ENCODE data around the gene ALG11. TPM values are rescaled to one million over a fixed set of nuclear protein-coding genes. Genes with fewer than 3 reads are reported as not detected.

Gene ALG11
- total RNA-seq: 10 to 100 TPM; 10.5 to 34.4 (median 22.7) TPM

GRCh38 chr13:52011632-52012511, at the start of gene ALG11:
TSS of gene ALG11 (plus strand) at chr13:52012398. CDS start at chr13:52012419, 21 bp downstream.
- peak; percentile 98 to 99 for DNase-seq
- Histone ChIP-seq H3K9me3 (no peaks in the 10 kb centered on the region), H3K4me1 (peaks cover 16 to 25% (median 22%) of the 10 kb centered on the region in 4 donors), H3K27ac (peak within 1 kb of the TSS; percentile 48 to 84 (median 70)), H3K36me3 (peaks cover 0 to 4% (median 0%) of the 10 kb centered on the region in 4 donors), H3K4me3 (peak within 1 kb of the TSS; percentile 71 to 97 (median 78)), H3K27me3 (no peaks in the 10 kb centered on the region)
- 0 to 2% methylated on average over 9 to 60 of the region's 82 CpGs for WGBS, 2 donors
- ATAC-seq (ENCODE audit: low FRiP score in 2 of 2): peak; percentile 100
- peak; percentile 46 to 59 for TF ChIP-seq POLR2AphosphoS5 (IDR thresholded peaks at IDR 0.05)
- no peak for TF ChIP-seq CTCF (IDR thresholded peaks at IDR 0.05)
- no peak for TF ChIP-seq EP300 (IDR thresholded peaks at IDR 0.05)
- peak in 1 of 4 donors; percentile 68 for TF ChIP-seq POLR2A (IDR thresholded peaks at IDR 0.05)

- no peak for ATAC-seq (ENCODE audit: low FRiP score in 2 of 2)
- H3K27me3 ChIP-seq: no peaks in the 10 kb centered on the region
- no peak for TF ChIP-seq EP300 (IDR thresholded peaks at IDR 0.05)
- no peak for TF ChIP-seq POLR2AphosphoS5 (IDR thresholded peaks at IDR 0.05)
- TF ChIP-seq CTCF (IDR thresholded peaks at IDR 0.05): no peak
- TF ChIP-seq POLR2A (IDR thresholded peaks at IDR 0.05): no peak
- no peak for DNase-seq
- H3K27ac ChIP-seq: peak overlapping the region in 1 of 4 donors; percentile 49
- peaks cover 0 to 9% (median 3%) of the 10 kb centered on the region in 4 donors for H3K4me1 ChIP-seq
- no peaks in the 10 kb centered on the region for H3K9me3 ChIP-seq
- H3K4me3 ChIP-seq: no peak overlapping the region
- H3K36me3 ChIP-seq: no peaks in the 10 kb centered on the region
- WGBS, 2 donors: 93% methylated on average over 10 of the region's 10 CpGs
Observed at GRCh38 chr13:51966186-51966585, 46.0 kb upstream of the ALG11 start.

GRCh38 chr13:51967482-51968446, 44.4 kb upstream of the ALG11 start:
- Histone ChIP-seq H3K27me3 (no peaks in the 10 kb centered on the region), H3K9me3 (no peaks in the 10 kb centered on the region), H3K27ac (peak overlapping the region in 3 of 4 donors; percentile 50 to 75 (median 52)), H3K4me1 (peaks cover 0 to 9% (median 3%) of the 10 kb centered on the region in 4 donors), H3K4me3 (no peak overlapping the region), H3K36me3 (no peaks in the 10 kb centered on the region)
- WGBS, 2 donors: 56 to 76% methylated on average over 8 of the region's 8 CpGs
- no peak for TF ChIP-seq EP300 (IDR thresholded peaks at IDR 0.05)
- TF ChIP-seq CTCF (IDR thresholded peaks at IDR 0.05): no peak
- no peak for TF ChIP-seq POLR2A (IDR thresholded peaks at IDR 0.05)
- TF ChIP-seq POLR2AphosphoS5 (IDR thresholded peaks at IDR 0.05): no peak
- ATAC-seq (ENCODE audit: low FRiP score in 2 of 2) (no peak), DNase-seq (no peak)

- H3K27me3 ChIP-seq: no peaks in the 10 kb centered on the region
- no peaks in the 10 kb centered on the region for H3K36me3 ChIP-seq
- TF ChIP-seq EP300 (IDR thresholded peaks at IDR 0.05) (no peak), POLR2AphosphoS5 (IDR thresholded peaks at IDR 0.05) (no peak), POLR2A (IDR thresholded peaks at IDR 0.05) (no peak)
- H3K4me1 ChIP-seq: peaks cover 0 to 9% (median 3%) of the 10 kb centered on the region in 4 donors
- H3K9me3 ChIP-seq: no peaks in the 10 kb centered on the region
- ATAC-seq (ENCODE audit: low FRiP score in 2 of 2) (no peak), DNase-seq (no peak)
- no peak overlapping the region for H3K27ac ChIP-seq
- no peak overlapping the region for H3K4me3 ChIP-seq
- WGBS, 2 donors: 56 to 61% methylated on average over 5 of the region's 5 CpGs
Observed at GRCh38 chr13:51970349-51970748, 41.8 kb upstream of the ALG11 start.
